HEK293 (cell line): ENCODE results near the gene CNTLN.

Experiments
- BCL11A ChIP-seq: fragments of 450-650 bp; formaldehyde crosslinking; IDR thresholded peaks from 2 replicates; pipeline ENCODE4 v1.5.1; 2016; ENCODE audit warnings: low read depth, missing biosample characterization, missing genetic modification characterization
- CTCF ChIP-seq: fragments of 450-650 bp; formaldehyde crosslinking; IDR thresholded peaks from 2 replicates; pipeline ENCODE4 v1.5.1; 2016; ENCODE audit warnings: missing biosample characterization, missing genetic modification characterization
- FEZF1 ChIP-seq: fragments of 450-650 bp; formaldehyde crosslinking; IDR thresholded peaks from 2 replicates; pipeline ENCODE4 v1.5.1; 2016; ENCODE audit warnings: missing biosample characterization, missing genetic modification characterization
- MYNN ChIP-seq: fragments of 450-650 bp; formaldehyde crosslinking; IDR thresholded peaks from 2 replicates; pipeline ENCODE4 v1.5.1; 2016; ENCODE audit warnings: missing biosample characterization, missing genetic modification characterization, borderline replicate concordance
- REST ChIP-seq: fragments of 450-650 bp; formaldehyde crosslinking; IDR thresholded peaks from 2 replicates; pipeline ENCODE4 v1.5.1; 2016; ENCODE audit warnings: missing biosample characterization, missing genetic modification characterization
- ZBTB1 ChIP-seq: fragments of 450-650 bp; formaldehyde crosslinking; IDR thresholded peaks from 2 replicates; pipeline ENCODE4 v1.5.1; 2016; ENCODE audit warnings: missing biosample characterization, missing genetic modification characterization
- ZNF121 ChIP-seq: fragments of 450-650 bp; formaldehyde crosslinking; IDR thresholded peaks from 2 replicates; pipeline ENCODE4 v1.5.1; 2016; ENCODE audit warnings: missing biosample characterization, missing genetic modification characterization
- ZNF146 ChIP-seq: fragments of 450-650 bp; formaldehyde crosslinking; IDR thresholded peaks from 2 replicates; pipeline ENCODE4 v1.5.1; 2016; ENCODE audit warnings: missing biosample characterization, missing genetic modification characterization
- ZNF26 ChIP-seq: fragments of 450-650 bp; formaldehyde crosslinking; IDR thresholded peaks from 2 replicates; pipeline ENCODE4 v1.5.1; 2016; ENCODE audit warnings: missing biosample characterization, missing genetic modification characterization
- ZNF391 ChIP-seq: fragments of 450-650 bp; formaldehyde crosslinking; IDR thresholded peaks from 2 replicates; pipeline ENCODE4 v1.5.1; 2016; ENCODE audit warnings: low read depth, missing biosample characterization, missing genetic modification characterization, borderline replicate concordance
- TF ChIP-seq, protein P1 (sequence below): fragments of 450-650 bp; formaldehyde crosslinking; IDR thresholded peaks from 2 replicates; pipeline ENCODE4 v1.5.1; 2016; ENCODE audit warnings: missing biosample characterization, missing genetic modification characterization

DNA sequence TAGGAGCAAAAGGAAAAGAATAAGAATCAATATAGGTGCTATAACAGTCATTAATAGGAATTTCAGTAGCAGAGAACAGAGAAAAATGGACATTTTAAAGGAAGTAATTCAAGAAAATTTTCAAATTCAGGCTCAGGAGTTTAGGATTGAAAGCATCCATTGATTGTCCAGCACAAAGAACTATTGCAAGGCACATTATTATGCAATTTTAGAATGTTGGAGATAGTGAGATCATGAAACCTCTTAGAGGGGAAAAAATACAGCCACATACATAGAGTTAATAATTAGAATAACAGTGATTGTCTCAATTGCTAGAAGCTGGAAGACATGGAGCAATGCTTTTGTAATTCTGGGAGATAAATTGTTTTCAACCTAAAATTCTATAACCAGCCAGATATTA, 31.5 kb downstream of the CNTLN start:
- no peak for TF ChIP-seq CTCF
- TF ChIP-seq ZNF26: no peak
- no peak for TF ChIP-seq ZNF391 (tag by site-specific recombination)
- no peak for TF ChIP-seq REST (tag by site-specific recombination)
- TF ChIP-seq ZNF146: no peak
- TF ChIP-seq, protein P1, sequence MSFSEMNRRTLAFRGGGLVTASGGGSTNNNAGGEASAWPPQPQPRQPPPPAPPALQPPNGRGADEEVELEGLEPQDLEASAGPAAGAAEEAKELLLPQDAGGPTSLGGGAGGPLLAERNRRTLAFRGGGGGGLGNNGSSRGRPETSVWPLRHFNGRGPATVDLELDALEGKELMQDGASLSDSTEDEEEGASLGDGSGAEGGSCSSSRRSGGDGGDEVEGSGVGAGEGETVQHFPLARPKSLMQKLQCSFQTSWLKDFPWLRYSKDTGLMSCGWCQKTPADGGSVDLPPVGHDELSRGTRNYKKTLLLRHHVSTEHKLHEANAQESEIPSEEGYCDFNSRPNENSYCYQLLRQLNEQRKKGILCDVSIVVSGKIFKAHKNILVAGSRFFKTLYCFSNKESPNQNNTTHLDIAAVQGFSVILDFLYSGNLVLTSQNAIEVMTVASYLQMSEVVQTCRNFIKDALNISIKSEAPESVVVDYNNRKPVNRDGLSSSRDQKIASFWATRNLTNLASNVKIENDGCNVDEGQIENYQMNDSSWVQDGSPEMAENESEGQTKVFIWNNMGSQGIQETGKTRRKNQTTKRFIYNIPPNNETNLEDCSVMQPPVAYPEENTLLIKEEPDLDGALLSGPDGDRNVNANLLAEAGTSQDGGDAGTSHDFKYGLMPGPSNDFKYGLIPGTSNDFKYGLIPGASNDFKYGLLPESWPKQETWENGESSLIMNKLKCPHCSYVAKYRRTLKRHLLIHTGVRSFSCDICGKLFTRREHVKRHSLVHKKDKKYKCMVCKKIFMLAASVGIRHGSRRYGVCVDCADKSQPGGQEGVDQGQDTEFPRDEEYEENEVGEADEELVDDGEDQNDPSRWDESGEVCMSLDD (tag by site-specific recombination): no peak
- no peak for TF ChIP-seq MYNN (tag by site-specific recombination)
- no peak for TF ChIP-seq FEZF1 (tag by site-specific recombination)
- TF ChIP-seq ZNF121 (tag by site-specific recombination): no peak
- no peak for TF ChIP-seq BCL11A (tag by site-specific recombination)
- TF ChIP-seq ZBTB1: no peak
